RWPE1 (cell line): ENCODE measurements around the gene C19orf12.

Experiments used
- CTCF ChIA-PET: fragments of 350-600 bp; sonication (Branson Sonifier 250); formaldehyde crosslinking; extraction: SDS; loops from one replicate; lab custom pipeline; 2021; lab: Yijun Ruan, JAX
- POLR2A ChIA-PET: fragments of 400-600 bp; formaldehyde crosslinking; extraction: SDS; loops from one replicate; lab custom pipeline; 2020; ENCODE audit warnings: antibody characterized with exemption; ENCODE audit not compliant: low non-redundant PET; lab: Yijun Ruan, JAX
- DNase-seq: peaks from one replicate; pipeline ENCODE4 v3.0.0; 2012; ENCODE audit warnings: low spot score
- H3K27ac ChIP-seq: fragments of 450-650 bp; 2 replicates; pipeline ENCODE4 v1.5.1; 2017
- CTCF ChIP-seq: fragments of 450-650 bp; conservative IDR thresholded peaks from 2 replicates; pipeline ENCODE4 v1.5.1; 2017; ENCODE audit warnings: low read depth, mild to moderate bottlenecking

C19orf12 gene

GRCh38 chr19:29651622-29652394, 63.3 kb downstream of the C19orf12 start:
- CTCF ChIA-PET: interaction anchor here (0.6 to 0.8 kb wide), 2 partner anchors 41 to 43 kb away, joined by 3 to 4 read pairs; no protein-coding TSS in a partner anchor
- H3K27ac ChIP-seq: no peak overlapping the region
- TF ChIP-seq CTCF: no peak
- DNase-seq: no peak
- POLR2A ChIA-PET: no interaction called here

GRCh38 chr19:29650772-29651387, 64.2 kb downstream of the C19orf12 start:
- DNase-seq: no peak
- no peak for TF ChIP-seq CTCF
- H3K27ac ChIP-seq: no peak overlapping the region
- CTCF ChIA-PET: no interaction called here
- POLR2A ChIA-PET: no interaction called here
